ENCODE results near the gene FGGY.
A peak's percentile ranks its signal among the peaks of the same experiment; 100 is the strongest.
"Not testable (repeated sequence)": the region's sequence is repeated elsewhere in the genome, so short reads cannot be mapped to it uniquely, and the experiment has no call there.

FGGY gene

GRCh38 chr1:59691261-59691660 is 394.4 kb downstream of the FGGY start:
- no peak for DNase-seq

GRCh38 chr1:59692591-59692990 is 395.7 kb downstream of the FGGY start:
- DNase-seq = no peak

DNA sequence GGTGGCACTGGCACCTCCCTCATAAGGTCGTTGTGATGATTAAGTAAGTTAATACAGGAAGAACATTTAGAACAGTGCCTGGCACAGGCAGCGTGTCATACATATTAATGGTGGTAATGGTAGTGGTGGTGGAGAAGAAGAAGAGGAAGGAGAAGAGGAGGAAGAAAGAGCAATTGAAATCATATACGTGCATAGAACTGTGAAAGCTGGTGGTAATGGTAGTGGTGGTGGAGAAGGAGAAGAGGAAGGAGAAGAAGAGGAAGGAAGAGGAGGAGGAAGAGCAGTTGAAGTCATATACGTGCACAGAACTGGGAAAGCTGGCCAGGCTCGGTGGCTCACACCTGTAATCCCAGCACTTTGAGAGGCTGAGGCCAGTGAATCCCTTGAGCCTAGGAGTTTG is 396.5 kb downstream of the FGGY start:
- no peak for DNase-seq

DNA sequence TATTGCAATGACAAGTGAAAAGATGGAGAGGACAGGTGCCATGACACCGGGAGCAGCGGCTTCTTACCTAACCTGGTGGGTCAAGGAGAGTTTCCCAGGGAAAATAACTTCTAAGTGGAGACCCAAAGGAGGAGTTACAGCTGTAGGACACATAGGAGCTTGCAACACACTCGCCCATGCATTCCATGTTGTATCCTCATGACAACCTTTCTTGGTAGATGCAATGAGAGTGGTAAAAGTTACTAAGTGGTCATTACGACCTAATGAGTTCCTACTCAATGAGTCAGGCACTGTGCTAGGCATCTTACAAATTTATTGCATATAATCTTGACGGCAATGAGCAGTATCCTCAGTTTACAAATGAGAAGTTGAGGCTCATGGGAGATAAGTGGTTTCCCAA is 398.4 kb downstream of the FGGY start:
- no peak for DNase-seq

DNA sequence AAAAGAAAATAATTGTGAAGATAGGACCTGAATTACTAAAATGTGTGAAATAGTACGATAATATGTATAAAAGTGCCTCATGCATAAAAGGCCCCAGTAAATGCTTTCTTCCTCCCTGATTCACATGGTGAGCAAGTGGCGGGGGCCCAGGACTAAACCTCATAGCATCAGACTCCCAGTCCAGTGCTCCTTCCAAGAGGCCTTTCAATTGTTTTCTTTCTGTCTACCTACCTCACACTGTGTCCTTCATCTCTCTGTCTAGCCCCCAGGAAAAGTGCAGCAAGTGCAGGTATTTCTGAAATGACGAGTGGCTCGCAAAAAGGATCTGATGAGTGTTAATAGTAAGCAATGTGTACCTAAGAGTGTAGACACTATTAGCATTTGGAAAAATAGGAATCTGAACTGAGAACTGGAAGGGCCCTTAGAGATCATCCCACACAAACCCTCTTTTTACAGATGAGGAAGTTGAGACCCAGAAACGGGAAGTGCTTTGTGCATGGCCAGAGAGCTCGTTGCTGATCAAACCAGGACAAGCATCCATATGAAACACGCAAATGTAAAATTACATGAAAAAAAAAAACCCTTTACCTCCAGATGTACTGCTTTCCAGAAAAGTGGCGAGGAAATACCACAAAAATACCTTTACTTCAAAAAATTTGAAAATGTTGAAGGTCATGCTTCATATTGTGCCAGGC is 399.7 kb downstream of the FGGY start:
- DNase-seq = no peak

DNA sequence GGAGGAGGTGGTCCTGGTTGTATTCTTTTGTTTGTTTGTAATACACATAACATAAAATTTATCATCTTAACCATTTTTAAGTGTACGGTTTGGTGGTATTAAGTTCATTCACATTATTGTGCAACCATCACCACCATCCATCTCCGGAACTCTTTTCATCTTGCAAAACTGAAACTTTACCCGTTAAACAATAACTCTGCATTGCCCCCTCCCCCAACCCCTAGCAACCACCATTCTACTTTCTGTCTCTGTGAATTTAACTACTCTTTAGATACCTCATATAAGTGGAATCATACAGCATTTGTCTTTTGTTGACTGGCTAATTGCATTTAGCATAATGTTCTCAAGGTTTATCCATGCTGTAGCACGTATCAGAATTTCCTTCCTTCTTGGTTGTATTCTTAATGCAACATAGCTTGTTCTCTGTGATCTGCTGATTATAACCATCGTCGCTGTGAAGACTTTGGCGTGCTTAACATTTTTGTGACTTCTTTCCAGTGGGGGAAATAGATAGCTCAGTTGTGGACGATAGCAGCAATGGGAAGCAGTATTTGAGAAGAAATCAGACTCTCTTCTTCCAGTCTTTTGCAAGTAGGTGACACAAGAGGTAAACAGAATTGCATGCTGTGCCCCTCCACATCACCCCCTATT is 400.4 kb downstream of the FGGY start:
- DNase-seq = no peak

- peak; percentile 40 for DNase-seq
Observed at GRCh38 chr1:59698386-59698785, 401.5 kb downstream of the FGGY start.

GRCh38 chr1:59699227-59699847 is 402.4 kb downstream of the FGGY start:
- peak; percentile 69 for DNase-seq

- DNase-seq = no peak
Observed at GRCh38 chr1:59701376-59701775, 404.5 kb downstream of the FGGY start.

DNA sequence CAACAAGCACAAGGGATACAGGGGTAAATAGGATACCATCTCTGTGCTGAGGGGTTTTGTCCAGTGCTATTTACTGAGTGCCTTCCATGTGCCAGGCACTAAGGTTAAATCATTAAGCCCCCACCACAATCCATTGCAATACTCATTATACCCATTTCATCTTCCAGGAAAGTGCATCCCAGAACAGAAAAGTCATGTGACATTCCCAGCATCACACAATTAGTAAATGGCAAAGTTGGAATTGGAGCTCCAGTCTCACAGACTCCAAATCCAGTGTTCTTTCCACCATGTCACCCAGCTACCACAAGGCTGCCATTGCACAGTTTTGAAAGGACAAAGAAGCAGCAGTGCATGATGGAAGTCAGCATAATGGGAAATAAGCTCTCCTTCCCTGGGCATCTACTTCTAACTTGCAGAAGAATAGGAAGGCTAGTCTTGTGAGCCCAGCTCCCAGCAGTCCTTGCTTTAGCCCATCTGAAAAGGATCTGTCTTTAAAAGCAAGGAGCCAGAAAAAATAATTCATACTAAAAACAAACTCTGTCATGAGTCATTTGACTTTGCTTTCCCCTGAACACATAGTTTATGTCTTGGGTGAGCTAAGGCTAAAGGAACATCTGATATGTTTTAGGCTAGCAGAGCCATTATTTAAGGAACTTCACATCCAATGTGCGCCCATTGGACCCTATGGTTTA is 406.5 kb downstream of the FGGY start:
- DNase-seq = no peak

DNA sequence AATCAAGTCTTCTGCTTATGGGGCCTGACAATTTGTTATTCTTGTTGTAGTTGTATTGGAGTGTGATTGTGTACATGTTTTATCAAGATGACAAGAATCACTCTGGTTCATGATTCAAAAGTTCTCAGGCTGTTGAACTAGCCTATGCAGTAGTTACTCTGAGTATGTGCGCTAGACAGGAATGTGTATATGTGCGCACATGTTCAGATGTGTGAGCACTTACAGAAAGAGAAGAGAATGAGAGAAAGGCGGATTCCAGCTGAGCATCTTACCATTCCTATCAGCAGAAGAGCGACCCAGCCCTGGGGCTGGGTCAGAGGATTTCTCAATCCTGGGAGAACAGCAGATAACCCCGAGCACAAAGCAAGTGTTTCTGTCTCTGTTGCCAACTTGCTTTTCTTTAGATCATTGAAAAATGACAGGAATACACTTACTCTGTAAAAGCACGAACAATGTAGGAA is 407.1 kb downstream of the FGGY start:
- DNase-seq = no peak

DNA sequence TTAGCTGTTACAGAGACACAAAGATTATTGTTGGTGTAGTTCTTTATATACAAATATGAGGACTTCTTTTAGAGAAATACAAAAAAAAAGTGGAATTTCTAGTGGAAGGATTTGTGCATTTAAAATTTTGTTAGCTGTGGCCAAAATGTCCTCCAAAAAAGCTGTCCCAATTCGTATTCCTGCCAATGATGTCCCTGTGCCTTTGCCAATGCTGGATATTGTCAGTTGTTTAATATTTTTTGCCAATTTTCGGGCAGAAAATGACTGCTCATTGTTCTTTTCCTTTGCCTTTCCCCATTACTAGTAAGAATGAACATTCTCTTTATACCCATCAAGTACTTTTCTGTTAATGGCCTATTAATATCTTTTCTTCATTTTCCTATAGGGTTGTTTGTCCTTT is 407.8 kb downstream of the FGGY start:
- DNase-seq = no peak

- DNase-seq = no peak
Observed at GRCh38 chr1:59705466-59706302, 408.8 kb downstream of the FGGY start.

GRCh38 chr1:59706303-59706599 is 409.4 kb downstream of the FGGY start:
- DNase-seq = no peak

- DNase-seq = no peak
Observed at GRCh38 chr1:59707178-59707791, 410.4 kb downstream of the FGGY start.

- no peak for DNase-seq
Observed at GRCh38 chr1:59709333-59709732, 412.4 kb downstream of the FGGY start.

- DNase-seq = not testable (repeated sequence)
Observed at GRCh38 chr1:59710920-59711319, 414.0 kb downstream of the FGGY start.

- DNase-seq = no peak
Observed at GRCh38 chr1:59714219-59714618, 417.3 kb downstream of the FGGY start.

DNA sequence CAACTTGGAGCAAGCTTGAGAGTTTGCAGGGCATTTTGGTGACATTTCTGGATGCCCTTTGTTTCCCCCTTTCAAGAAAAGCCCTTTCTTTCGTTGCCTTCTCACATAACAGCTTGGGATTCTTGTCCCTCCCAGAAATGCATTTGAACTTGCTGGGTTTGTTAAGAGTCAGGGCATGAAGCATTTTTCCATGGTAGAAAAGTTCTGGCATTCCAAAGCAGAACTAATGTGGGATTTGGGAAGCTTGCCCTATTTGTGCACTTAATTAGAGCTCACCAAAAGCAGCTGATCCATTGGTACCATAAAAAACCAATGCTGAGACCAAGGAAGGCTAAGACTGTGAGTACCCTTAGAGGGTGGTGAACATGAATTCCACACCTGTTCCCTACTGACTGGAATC is 418.1 kb downstream of the FGGY start:
- DNase-seq = no peak

DNA sequence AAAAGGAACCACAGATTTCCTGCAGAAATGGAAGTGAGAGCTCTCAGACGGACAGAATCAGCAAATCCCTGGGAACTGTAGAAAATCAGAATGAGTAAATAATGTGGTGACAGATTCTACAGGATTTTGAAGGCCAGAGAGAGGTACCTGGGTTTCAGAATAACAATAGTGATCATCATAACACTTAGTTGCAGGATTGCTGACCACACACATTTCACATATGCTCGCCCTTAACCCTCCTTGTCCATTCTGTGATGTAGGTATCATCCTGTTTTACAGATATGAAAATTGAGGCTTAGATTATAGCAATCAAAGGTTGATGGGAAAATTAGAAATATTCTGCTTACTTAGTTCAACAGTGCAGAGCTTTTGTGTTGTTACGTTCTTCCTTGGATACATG is 419.9 kb downstream of the FGGY start:
- no peak for DNase-seq

- DNase-seq = no peak
Observed at GRCh38 chr1:59718064-59718988, 421.4 kb downstream of the FGGY start.

Measured in retina (tissue), 1 donor.